ENCODE results near the gene CNMD. TPM values are rescaled to one million over a fixed set of nuclear protein-coding genes. Genes with fewer than 3 reads are reported as not detected.

CNMD gene
- total RNA-seq, 4 donors from 2014 or later, result not detected

DNA sequence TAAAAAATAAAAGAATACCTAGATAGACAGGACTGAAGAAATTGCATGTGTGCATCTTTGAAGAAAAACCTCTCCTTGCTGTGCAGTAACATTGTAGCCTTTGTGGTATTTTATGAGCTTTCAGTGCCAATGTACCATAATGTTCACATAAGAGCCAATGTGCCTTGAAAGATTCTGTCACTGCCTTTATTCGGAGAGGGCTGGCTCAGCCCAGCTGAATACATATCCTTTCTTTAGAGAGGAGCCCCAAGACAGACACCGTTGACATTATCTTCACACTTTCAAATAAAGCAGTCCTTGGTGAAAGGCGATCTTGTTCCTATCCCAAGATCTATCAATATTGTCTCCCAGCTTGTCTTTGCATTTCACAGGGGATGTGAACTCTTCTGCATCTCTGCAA is 18.5 kb upstream of the CNMD start:
- DNase-seq, result no peak
- Histone ChIP-seq H3K36me3 (no peaks in the 10 kb centered on the region), H3K9me3 (no peaks in the 10 kb centered on the region), H3K27ac (no peak overlapping the region), H3K4me1 (no peaks in the 10 kb centered on the region), H3K4me3 (no peak overlapping the region), H3K27me3 (no peaks in the 10 kb centered on the region)
- TF ChIP-seq CTCF (IDR thresholded peaks at IDR 0.05) (no peak), POLR2A (IDR thresholded peaks at IDR 0.05) (no peak)

DNA sequence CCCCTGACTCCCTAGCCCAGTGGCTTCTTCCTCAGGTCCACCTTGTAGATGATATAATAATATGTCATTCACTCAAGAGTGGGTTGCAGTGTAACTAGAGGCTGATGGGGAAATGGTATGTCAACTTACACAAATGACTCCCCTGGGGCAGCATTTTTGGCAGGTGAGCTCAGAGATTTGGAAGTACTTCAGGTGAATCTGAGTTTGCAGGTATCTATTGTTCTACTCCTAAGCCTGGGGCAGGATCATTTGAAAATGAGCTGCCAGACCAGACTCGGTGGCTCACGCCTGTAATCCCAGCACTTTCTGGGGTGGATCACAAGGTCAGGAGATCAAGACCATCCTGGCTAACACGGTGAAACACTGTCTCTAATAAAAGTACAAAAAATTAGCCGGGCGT is 11.6 kb upstream of the CNMD start:
- Histone ChIP-seq H3K9me3 (no peaks in the 10 kb centered on the region), H3K36me3 (no peaks in the 10 kb centered on the region), H3K27me3 (no peaks in the 10 kb centered on the region), H3K4me1 (no peaks in the 10 kb centered on the region), H3K4me3 (no peak overlapping the region), H3K27ac (no peak overlapping the region)
- TF ChIP-seq POLR2A (IDR thresholded peaks at IDR 0.05), result no peak
- no peak for TF ChIP-seq CTCF (IDR thresholded peaks at IDR 0.05)
- DNase-seq, result no peak

GRCh38 chr13:52750713-52751112 is 11.1 kb upstream of the CNMD start:
- DNase-seq, result no peak
- Histone ChIP-seq H3K27ac (no peak overlapping the region), H3K36me3 (no peaks in the 10 kb centered on the region), H3K9me3 (no peaks in the 10 kb centered on the region), H3K4me3 (no peak overlapping the region), H3K4me1 (no peaks in the 10 kb centered on the region), H3K27me3 (no peaks in the 10 kb centered on the region)
- TF ChIP-seq CTCF (IDR thresholded peaks at IDR 0.05), result no peak
- TF ChIP-seq POLR2A (IDR thresholded peaks at IDR 0.05), result no peak

GRCh38 chr13:52749419-52749818 is 9.8 kb upstream of the CNMD start:
- no peaks in the 10 kb centered on the region for H3K9me3 ChIP-seq
- no peaks in the 10 kb centered on the region for H3K27me3 ChIP-seq
- TF ChIP-seq CTCF (IDR thresholded peaks at IDR 0.05), result no peak
- no peak for TF ChIP-seq POLR2A (IDR thresholded peaks at IDR 0.05)
- DNase-seq, result no peak
- H3K4me3 ChIP-seq, result no peak overlapping the region
- H3K4me1 ChIP-seq, result no peaks in the 10 kb centered on the region
- no peaks in the 10 kb centered on the region for H3K36me3 ChIP-seq
- H3K27ac ChIP-seq, result no peak overlapping the region

- no peaks in the 10 kb centered on the region for H3K27me3 ChIP-seq
- no peak for DNase-seq
- H3K4me3 ChIP-seq, result no peak overlapping the region
- H3K4me1 ChIP-seq, result no peaks in the 10 kb centered on the region
- H3K9me3 ChIP-seq, result no peaks in the 10 kb centered on the region
- H3K27ac ChIP-seq, result no peak overlapping the region
- no peaks in the 10 kb centered on the region for H3K36me3 ChIP-seq
- TF ChIP-seq POLR2A (IDR thresholded peaks at IDR 0.05), result no peak
- TF ChIP-seq CTCF (IDR thresholded peaks at IDR 0.05), result no peak
These were observed 6.5 kb upstream of the CNMD start for GRCh38 chr13:52746141-52746540.

- Histone ChIP-seq H3K36me3 (no peaks in the 10 kb centered on the region), H3K27ac (no peak overlapping the region), H3K9me3 (no peaks in the 10 kb centered on the region), H3K4me3 (no peak overlapping the region), H3K4me1 (no peaks in the 10 kb centered on the region), H3K27me3 (no peaks in the 10 kb centered on the region)
- DNase-seq, result no peak
- TF ChIP-seq POLR2A (IDR thresholded peaks at IDR 0.05) (no peak), CTCF (IDR thresholded peaks at IDR 0.05) (no peak)
These were observed 5.3 kb upstream of the CNMD start for GRCh38 chr13:52744842-52745375.
